ENCODE data around the gene MIEN1.

GRCh38 chr17:39717660-39718059 lies 12.7 kb downstream of the MIEN1 start:
- no peak for TF ChIP-seq POLR2A (IDR thresholded peaks at IDR 0.05)
- TF ChIP-seq CTCF (IDR thresholded peaks at IDR 0.05) = no peak
- TF ChIP-seq POLR2AphosphoS5 (IDR thresholded peaks at IDR 0.05) = no peak

Measured in prostate gland (tissue), 2 donors.